Inferior parietal cortex (tissue), 1 donor: ENCODE data around the gene MRPL11.
"Not testable (repeated sequence)": the region's sequence is repeated elsewhere in the genome, so short reads cannot be mapped to it uniquely, and the experiment has no call there.

Experiments used
- DNase-seq: peaks from one replicate; pipeline ENCODE4 v3.0.0-alpha.2; 2016; ENCODE audit errors: extremely low spot score

MRPL11 gene

GRCh38 chr11:66467034-66467659 lies 28.5 kb upstream of the MRPL11 start:
- no peak for DNase-seq

GRCh38 chr11:66466225-66467033 lies 27.8 kb upstream of the MRPL11 start, which contains the start of gene PELI3:
Gene PELI3 (plus strand): TSS chr11:66466905. CDS start chr11:66468129, 1,224 bp downstream.
- peak; percentile 85 for DNase-seq

- no peak for DNase-seq
Observed at GRCh38 chr11:66465373-66466224, 27.0 kb upstream of the MRPL11 start.

- DNase-seq = no peak
Observed at GRCh38 chr11:66464916-66465315, 26.3 kb upstream of the MRPL11 start.

- DNase-seq = not testable (repeated sequence)
Observed at GRCh38 chr11:66464116-66464515, 25.5 kb upstream of the MRPL11 start.

- DNase-seq = no peak
Observed at GRCh38 chr11:66462911-66463310, 24.3 kb upstream of the MRPL11 start.

GRCh38 chr11:66462010-66462409 lies 23.4 kb upstream of the MRPL11 start:
- no peak for DNase-seq

GRCh38 chr11:66459138-66459778 lies 20.6 kb upstream of the MRPL11 start:
- no peak for DNase-seq

GRCh38 chr11:66457826-66458225 lies 19.2 kb upstream of the MRPL11 start:
- DNase-seq = no peak

GRCh38 chr11:66454828-66455227 lies 16.2 kb upstream of the MRPL11 start:
- DNase-seq = no peak

GRCh38 chr11:66454247-66454646 lies 15.6 kb upstream of the MRPL11 start:
- no peak for DNase-seq

- no peak for DNase-seq
Observed at GRCh38 chr11:66451663-66452062, 13.0 kb upstream of the MRPL11 start.

GRCh38 chr11:66450560-66450959 lies 11.9 kb upstream of the MRPL11 start:
- DNase-seq = no peak

GRCh38 chr11:66448523-66448922 lies 9.9 kb upstream of the MRPL11 start:
- no peak for DNase-seq

- no peak for DNase-seq
Observed at GRCh38 chr11:66447012-66447411, 8.4 kb upstream of the MRPL11 start.

GRCh38 chr11:66443602-66444001 lies 5.0 kb upstream of the MRPL11 start:
- no peak for DNase-seq

GRCh38 chr11:66440940-66441282 lies 2.3 kb upstream of the MRPL11 start:
- not testable (repeated sequence) for DNase-seq

- not testable (repeated sequence) for DNase-seq
Observed at GRCh38 chr11:66440101-66440939, 1.7 kb upstream of the MRPL11 start.

GRCh38 chr11:66437979-66438503 lies 607 bp downstream of the MRPL11 start:
- DNase-seq = no peak

GRCh38 chr11:66432597-66432996 lies 6.1 kb downstream of the MRPL11 start:
- no peak for DNase-seq

- not testable (repeated sequence) for DNase-seq
Observed at GRCh38 chr11:66431871-66432329, 6.7 kb downstream of the MRPL11 start.
